GDM1 (cell line): ENCODE data around the gene FOXC2.

Experiments
- DNase-seq: peaks from one replicate; lab custom pipeline; 2025; lab: John Stamatoyannopoulos, UW

Gene FOXC2

DNA sequence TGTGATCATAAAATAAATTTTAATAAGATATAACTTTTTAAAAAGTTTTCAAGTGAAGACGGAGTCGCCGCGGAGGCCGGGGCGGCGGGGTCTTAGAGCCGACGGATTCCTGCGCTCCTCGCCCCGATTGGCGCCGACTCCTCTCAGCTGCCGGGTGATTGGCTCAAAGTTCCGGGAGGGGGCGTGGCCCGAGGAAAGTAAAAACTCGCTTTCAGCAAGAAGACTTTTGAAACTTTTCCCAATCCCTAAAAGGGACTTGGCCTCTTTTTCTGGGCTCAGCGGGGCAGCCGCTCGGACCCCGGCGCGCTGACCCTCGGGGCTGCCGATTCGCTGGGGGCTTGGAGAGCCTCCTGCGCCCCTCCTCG, at the start of gene FOXC2:
Gene FOXC2, plus strand, starts transcription at position 229 of the 365 bp plus-strand sequence. CDS start 507 bp downstream, outside the sequence.
- no peak for DNase-seq

- DNase-seq, result no peak
Measured at GRCh38 chr16:86517033-86517432, 49.6 kb upstream of the FOXC2 start.

- DNase-seq, result no peak
Measured at GRCh38 chr16:86517652-86518258, 48.9 kb upstream of the FOXC2 start.

- no peak for DNase-seq
Measured at GRCh38 chr16:86519007-86519648, 47.5 kb upstream of the FOXC2 start.

DNA sequence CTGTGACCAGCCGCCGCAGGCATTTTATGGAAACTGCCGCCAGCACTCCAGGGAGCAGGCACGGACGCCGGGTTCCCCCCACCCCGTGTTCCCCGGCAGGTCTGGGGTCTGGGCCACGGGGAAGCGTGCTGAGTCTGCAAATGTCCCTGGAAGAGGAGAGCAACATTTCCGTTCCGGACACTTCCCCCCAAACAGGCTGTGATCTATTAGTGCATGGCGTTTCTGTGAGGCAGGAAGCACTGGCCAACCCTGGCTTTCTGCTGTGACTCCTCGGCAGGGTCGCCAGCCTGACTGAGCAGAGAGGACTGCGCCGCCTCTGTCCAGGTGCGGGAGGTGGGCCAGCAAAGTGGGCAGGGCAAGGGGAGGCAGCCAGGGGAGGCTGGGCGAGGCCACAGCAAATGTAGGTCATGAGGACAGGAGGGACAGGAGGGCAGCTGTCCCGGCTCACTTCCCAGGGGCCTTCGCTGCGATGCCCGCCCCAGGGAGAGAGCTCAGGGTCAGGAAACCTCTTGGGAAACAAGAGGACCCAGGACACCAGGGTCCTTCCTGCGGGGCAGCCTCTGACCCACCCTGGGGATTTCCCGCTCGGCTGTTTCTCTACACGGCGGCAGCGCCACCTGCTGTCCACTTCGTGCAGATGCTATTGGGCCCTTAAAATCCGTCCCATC, 46.8 kb upstream of the FOXC2 start:
- DNase-seq, result no peak

GRCh38 chr16:86520317-86521210, 46.1 kb upstream of the FOXC2 start:
- DNase-seq, result no peak

GRCh38 chr16:86521236-86522197, 45.1 kb upstream of the FOXC2 start:
- DNase-seq, result no peak

GRCh38 chr16:86522634-86523033, 44.0 kb upstream of the FOXC2 start:
- DNase-seq, result no peak

DNA sequence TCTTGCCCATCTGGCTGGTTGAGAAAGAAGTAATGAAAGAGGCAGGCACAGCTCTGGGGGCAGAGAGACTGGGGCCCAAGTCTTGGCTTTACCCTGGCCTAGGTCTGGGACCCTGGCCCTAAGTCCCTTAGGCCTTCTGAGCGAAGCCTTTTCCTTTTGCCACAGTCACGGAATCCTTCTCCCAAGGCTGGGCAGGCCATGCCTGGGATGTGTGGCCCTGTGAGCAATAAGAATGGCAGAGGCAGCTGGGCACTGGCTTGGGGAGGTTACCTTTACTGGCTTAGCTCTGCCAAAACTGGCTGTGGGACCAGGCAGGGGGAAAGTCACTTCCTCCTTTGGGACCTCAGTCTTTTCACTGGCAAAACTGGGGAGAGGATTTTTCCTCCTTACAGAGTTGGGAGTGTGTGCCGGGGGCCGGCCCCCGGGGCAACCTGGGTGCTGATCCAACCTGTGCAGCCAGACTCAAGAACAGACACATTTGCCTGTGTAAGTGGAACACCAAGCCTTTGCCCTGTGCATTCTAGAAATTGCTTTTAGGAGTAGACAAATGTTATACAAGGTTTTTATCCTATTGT, 43.4 kb upstream of the FOXC2 start:
- DNase-seq, result no peak

- no peak for DNase-seq
Measured at GRCh38 chr16:86524029-86524428, 42.6 kb upstream of the FOXC2 start.

GRCh38 chr16:86525696-86526095, 40.9 kb upstream of the FOXC2 start:
- DNase-seq, result no peak

DNA sequence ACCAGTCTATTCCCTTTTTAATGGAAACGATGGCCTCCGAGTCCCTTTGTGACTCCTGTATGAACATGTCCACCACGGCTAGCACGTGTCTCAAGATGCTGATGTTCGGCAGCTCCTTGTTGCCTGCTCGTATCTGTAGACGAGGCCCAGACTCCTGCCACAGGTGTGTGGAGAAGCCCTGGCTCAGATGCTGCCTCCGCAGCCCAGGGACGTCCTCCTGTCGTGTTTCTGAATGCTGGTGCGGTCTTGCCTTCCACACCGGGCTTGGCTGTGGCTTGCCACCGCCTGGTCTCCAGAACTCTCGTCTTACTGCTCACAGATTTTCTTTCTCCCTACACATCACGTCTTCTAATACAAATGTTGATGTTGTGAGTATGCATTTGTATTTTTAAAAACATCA, 39.3 kb upstream of the FOXC2 start:
- DNase-seq, result no peak

GRCh38 chr16:86528061-86528929, 38.3 kb upstream of the FOXC2 start:
- DNase-seq, result no peak

DNA sequence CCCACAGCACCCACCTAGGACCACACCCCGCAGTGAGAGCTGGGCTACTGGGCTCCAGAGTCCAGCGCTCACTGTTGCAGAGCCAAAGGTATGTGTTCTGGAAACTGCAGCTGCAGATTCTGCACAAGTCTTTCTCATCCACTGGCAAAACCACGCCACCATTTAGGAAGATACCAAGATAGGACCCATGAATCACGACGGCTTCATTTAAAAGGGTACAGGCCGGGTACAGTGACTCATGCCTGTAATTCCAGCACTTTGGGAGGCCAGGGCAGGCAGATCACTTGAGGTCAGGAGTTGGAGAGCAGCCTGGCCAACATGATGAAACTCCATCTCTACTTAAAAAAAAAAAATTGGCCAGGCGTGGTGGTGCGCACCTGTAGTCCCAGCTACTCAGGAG, 37.5 kb upstream of the FOXC2 start:
- no peak for DNase-seq

DNA sequence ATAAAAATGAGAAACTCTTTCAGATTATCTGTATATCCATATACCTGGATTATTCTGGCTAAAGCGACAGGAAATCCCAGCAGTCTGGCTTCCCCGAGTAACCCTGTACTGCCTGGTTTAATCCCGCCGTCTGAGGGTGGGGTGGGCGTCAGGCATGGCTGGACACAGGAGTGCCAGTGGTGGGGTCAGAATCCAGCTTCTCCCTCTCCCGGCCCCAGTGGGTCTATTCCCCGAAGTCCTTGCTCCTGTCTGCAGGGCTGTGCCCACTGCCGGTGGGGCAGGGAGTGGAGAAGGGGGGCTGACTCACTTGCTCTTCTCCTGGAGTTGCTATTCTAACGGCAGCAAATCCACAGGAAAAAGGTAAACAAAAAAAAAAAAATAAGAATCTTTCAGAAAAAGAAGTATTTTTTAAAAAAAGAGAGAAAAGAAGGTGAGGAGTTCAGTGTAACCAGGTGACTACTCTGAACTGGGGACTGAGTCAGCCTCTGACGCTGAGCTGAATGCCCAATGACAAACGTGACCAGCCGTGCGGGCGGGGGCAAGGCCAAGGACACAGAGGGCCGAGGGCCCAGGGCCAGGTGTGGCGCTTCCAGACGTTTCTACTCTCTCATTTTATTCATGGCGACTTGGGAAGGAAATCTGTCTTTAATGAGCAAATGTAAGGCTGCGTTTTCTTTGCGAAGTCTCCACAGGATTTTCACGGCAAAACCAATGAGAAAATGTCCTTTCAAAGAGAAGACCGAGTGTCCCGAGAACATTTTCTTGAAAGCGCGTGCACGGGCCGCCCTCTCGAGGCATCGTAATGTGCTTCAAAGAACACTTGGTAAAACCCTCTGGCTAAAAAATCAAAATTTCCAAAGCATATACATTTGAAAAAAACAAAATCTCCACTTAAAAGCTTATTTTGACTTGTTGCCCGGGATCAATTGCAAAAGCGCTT, 36.1 kb upstream of the FOXC2 start:
- DNase-seq, result no peak

- no peak for DNase-seq
Measured at GRCh38 chr16:86531191-86531545, 35.5 kb upstream of the FOXC2 start.

DNA sequence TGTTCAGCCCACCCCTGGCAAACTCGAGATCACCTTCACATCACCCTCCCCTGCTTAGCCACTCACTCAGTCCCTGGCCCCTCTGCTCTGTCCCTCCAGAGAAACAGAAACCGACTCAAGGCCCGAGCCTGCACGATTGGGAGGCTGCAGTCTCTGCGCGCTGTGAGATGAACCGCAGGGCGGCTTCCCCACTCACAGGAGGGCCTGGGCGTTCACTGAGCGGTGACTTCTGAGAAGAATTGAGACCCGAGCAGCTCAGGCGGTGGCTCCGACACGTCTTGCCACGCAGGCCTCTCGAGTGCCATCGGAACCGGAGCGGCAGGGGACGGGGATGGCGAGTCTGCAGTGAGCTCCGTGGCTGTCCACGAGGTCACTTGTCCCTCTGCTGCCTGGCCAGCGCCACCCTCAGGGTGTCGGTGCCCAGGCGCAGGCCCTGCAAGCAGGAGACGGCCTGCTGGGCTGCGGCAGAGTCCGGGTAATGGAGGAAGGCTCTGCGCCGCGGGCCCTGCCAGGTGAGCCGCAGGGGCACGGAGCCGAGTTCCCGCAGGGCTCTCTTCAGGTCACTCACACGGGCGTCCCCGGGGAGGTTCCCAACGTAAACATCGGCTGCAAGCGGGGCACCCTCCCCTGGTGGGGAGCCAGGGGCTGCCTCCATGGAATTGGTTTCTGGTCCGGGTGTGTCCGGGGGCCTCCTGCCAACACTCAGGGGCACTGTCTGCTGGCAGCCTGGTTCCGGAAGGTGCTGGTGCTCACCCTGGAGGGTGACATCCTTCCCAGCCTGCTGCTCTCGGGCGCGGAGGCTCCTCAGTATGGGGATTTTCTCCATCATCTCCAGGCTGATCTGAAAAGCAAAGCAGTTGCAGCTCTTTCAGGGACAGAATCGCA, 34.7 kb upstream of the FOXC2 start:
- DNase-seq, result no peak

DNA sequence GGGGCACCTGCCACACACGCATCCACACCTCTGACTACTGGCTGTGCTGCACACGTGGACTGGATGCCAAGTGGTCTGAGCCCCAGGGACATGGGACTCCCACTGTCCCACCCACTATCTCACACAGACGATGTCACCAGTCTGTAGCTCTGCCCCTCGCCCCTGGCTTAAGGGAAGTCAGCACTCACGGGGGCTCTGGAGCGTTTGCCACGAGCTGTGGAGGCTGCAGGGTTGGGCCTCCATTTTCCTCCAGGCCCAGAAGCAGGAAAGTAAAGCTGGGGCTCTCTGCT, 34.2 kb upstream of the FOXC2 start:
- no peak for DNase-seq
